ENCODE measurements around the gene TEX44.
"Not testable (repeated sequence)": the region's sequence is repeated elsewhere in the genome, so short reads cannot be mapped to it uniquely, and the experiment has no call there.

The TEX44 gene

DNA sequence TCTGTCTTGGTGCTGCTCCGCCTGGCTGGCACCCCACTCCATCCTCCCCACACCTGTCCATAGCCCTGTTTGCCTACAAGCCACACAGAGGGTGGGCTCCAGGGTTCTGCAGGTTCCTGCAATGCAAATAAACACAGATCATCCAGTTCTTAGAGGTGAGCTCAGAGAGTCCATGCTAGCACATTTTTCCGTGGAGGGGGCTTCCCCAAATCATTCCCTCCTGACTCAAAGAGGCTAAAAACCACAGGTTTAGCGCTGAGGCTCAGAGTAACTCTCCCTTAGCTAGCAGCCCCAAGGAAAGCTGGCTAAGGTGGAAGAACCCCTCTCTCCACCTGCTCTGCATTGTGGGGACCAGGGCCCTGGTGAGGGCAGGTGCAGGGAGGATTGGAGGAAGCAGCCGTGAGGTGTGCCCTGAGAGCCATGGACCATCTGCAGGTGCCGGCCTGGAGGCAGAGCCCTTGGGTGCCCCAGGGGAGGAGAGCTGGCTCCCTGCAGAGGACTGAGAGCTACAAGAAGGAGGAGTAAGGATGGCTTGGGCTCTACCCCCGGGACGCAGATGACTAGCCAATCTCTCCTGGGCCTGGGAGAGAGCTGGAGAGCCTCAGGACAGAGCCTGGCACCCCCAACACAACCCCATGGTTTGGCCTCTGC, 23.8 kb upstream of the TEX44 start:
- Histone ChIP-seq H3K27ac (ENCODE audit: low read depth, low read length) (no peak overlapping the region), H3K79me2 (ENCODE audit: control insufficient read depth, low read length) (no peaks in the 10 kb centered on the region), H3K36me3 (ENCODE audit: control insufficient read depth, low read length) (no peaks in the 10 kb centered on the region), H3F3A (ENCODE audit: control insufficient read depth, insufficient read depth) (no peaks in the 10 kb centered on the region), H4K20me1 (ENCODE audit: control insufficient read depth, insufficient read depth, low read depth, low read length) (no peaks in the 10 kb centered on the region), H3K4me3 (ENCODE audit: low read length) (no peak overlapping the region), H3K4me2 (ENCODE audit: low read length) (no peak overlapping the region), H3K9me2 (replicated peaks; ENCODE audit: control insufficient read depth, low read length) (no peaks in the 10 kb centered on the region), H3K4me1 (ENCODE audit: control insufficient read depth, low read length) (peaks cover 8% of the 10 kb centered on the region), H3K9me3 (ENCODE audit: control insufficient read depth, insufficient read depth, low read length) (no peaks in the 10 kb centered on the region), H3K27me3 (ENCODE audit: control insufficient read depth, low read length) (no peaks in the 10 kb centered on the region)
- TF ChIP-seq EZH2phosphoT487 (IDR thresholded peaks at IDR 0.05; ENCODE audit: borderline replicate concordance, low read length): no peak
- TF ChIP-seq, protein P1, sequence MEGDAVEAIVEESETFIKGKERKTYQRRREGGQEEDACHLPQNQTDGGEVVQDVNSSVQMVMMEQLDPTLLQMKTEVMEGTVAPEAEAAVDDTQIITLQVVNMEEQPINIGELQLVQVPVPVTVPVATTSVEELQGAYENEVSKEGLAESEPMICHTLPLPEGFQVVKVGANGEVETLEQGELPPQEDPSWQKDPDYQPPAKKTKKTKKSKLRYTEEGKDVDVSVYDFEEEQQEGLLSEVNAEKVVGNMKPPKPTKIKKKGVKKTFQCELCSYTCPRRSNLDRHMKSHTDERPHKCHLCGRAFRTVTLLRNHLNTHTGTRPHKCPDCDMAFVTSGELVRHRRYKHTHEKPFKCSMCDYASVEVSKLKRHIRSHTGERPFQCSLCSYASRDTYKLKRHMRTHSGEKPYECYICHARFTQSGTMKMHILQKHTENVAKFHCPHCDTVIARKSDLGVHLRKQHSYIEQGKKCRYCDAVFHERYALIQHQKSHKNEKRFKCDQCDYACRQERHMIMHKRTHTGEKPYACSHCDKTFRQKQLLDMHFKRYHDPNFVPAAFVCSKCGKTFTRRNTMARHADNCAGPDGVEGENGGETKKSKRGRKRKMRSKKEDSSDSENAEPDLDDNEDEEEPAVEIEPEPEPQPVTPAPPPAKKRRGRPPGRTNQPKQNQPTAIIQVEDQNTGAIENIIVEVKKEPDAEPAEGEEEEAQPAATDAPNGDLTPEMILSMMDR (IDR thresholded peaks at IDR 0.05; ENCODE audit: low read depth, low read length, poor library complexity, severe bottlenecking): no peak

DNA sequence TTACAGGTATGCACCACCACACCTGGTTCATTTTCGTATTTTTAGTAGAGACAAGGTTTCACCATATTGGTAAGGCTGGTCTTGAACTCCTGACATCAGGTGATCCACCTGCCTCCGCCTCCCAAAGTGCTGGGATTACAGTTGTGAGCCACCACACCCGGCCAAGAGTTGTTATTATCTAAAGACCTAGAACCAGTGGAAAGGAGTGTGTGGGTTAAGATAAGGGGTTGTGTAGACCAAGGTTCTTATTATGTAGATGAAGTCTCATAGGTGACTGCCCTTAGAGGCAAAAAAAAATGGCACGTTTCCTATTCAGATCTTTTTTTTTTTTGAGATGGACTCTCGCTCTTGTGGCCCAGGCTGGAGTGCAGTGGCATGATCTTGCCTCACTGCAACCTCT, 21.7 kb upstream of the TEX44 start:
- H4K20me1 ChIP-seq (ENCODE audit: control insufficient read depth, insufficient read depth, low read depth, low read length); H3K27ac ChIP-seq (ENCODE audit: low read depth, low read length); H3K27me3 ChIP-seq (ENCODE audit: control insufficient read depth, low read length); H3K9me3 ChIP-seq (ENCODE audit: control insufficient read depth, insufficient read depth, low read length); H3K79me2 ChIP-seq (ENCODE audit: control insufficient read depth, low read length); H3F3A ChIP-seq (ENCODE audit: control insufficient read depth, insufficient read depth); H3K4me2 ChIP-seq (ENCODE audit: low read length); H3K36me3 ChIP-seq (ENCODE audit: control insufficient read depth, low read length); H3K4me1 ChIP-seq (ENCODE audit: control insufficient read depth, low read length); H3K9me2 ChIP-seq (replicated peaks; ENCODE audit: control insufficient read depth, low read length); H3K4me3 ChIP-seq (ENCODE audit: low read length): not testable (repeated sequence)

DNA sequence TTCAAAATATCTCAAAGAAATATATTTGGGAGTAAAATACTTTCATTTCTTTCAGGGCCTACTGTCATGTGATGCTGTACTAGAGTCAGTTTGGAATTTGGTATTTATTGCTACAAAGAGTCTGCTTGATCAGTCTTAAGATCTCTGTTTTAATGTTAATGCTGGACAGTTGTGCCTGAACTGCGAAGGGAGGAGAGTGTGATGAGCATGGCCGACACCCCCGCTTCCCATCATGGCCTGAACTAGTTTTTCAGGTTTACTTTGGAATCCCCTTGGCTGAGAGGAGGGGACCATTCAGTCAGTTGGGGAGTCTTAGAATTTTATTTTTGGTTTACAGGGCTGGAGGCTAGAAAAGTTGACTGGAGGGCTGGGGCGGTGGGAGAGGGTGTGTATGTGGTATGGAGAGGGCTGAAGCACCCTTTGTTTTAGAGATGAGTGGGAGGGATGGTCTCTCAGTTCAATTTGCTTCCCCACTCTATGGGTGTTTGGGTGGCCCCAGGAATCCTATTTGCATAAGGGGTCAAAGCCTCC, 20.9 kb upstream of the TEX44 start:
- Histone ChIP-seq H3K27me3 (ENCODE audit: control insufficient read depth, low read length) (no peaks in the 10 kb centered on the region), H3K4me3 (ENCODE audit: low read length) (no peak overlapping the region)

GRCh38 chr2:231573096-231573495, 19.6 kb upstream of the TEX44 start:
- Histone ChIP-seq H3K4me3 (ENCODE audit: low read length) (no peak overlapping the region), H3K27ac (ENCODE audit: low read depth, low read length) (no peak overlapping the region), H3K9me2 (replicated peaks; ENCODE audit: control insufficient read depth, low read length) (no peaks in the 10 kb centered on the region), H3K4me1 (ENCODE audit: control insufficient read depth, low read length) (peaks cover 7% of the 10 kb centered on the region), H3F3A (ENCODE audit: control insufficient read depth, insufficient read depth) (no peaks in the 10 kb centered on the region), H3K79me2 (ENCODE audit: control insufficient read depth, low read length) (no peaks in the 10 kb centered on the region), H3K27me3 (ENCODE audit: control insufficient read depth, low read length) (no peaks in the 10 kb centered on the region), H3K36me3 (ENCODE audit: control insufficient read depth, low read length) (no peaks in the 10 kb centered on the region), H4K20me1 (ENCODE audit: control insufficient read depth, insufficient read depth, low read depth, low read length) (no peaks in the 10 kb centered on the region), H3K4me2 (ENCODE audit: low read length) (no peak overlapping the region), H3K9me3 (ENCODE audit: control insufficient read depth, insufficient read depth, low read length) (no peaks in the 10 kb centered on the region)
- TF ChIP-seq, protein P1 (IDR thresholded peaks at IDR 0.05; ENCODE audit: low read depth, low read length, poor library complexity, severe bottlenecking): no peak
- TF ChIP-seq EZH2phosphoT487 (IDR thresholded peaks at IDR 0.05; ENCODE audit: borderline replicate concordance, low read length): no peak

More for the DNA sequence above, 20.9 kb upstream of the TEX44 start:
- H4K20me1 ChIP-seq (ENCODE audit: control insufficient read depth, insufficient read depth, low read depth, low read length): no peaks in the 10 kb centered on the region
- peaks cover 8% of the 10 kb centered on the region for H3K4me1 ChIP-seq (ENCODE audit: control insufficient read depth, low read length)
- H3K9me3 ChIP-seq (ENCODE audit: control insufficient read depth, insufficient read depth, low read length): no peaks in the 10 kb centered on the region
- no peaks in the 10 kb centered on the region for H3F3A ChIP-seq (ENCODE audit: control insufficient read depth, insufficient read depth)
- H3K79me2 ChIP-seq (ENCODE audit: control insufficient read depth, low read length): no peaks in the 10 kb centered on the region
- no peak for TF ChIP-seq EZH2phosphoT487 (IDR thresholded peaks at IDR 0.05; ENCODE audit: borderline replicate concordance, low read length)
- TF ChIP-seq, protein P1 (IDR thresholded peaks at IDR 0.05; ENCODE audit: low read depth, low read length, poor library complexity, severe bottlenecking): no peak
- no peak overlapping the region for H3K27ac ChIP-seq (ENCODE audit: low read depth, low read length)
- H3K9me2 ChIP-seq (replicated peaks; ENCODE audit: control insufficient read depth, low read length): no peaks in the 10 kb centered on the region
- H3K36me3 ChIP-seq (ENCODE audit: control insufficient read depth, low read length): no peaks in the 10 kb centered on the region
- H3K4me2 ChIP-seq (ENCODE audit: low read length): no peak overlapping the region
